Nephron progenitor cell (in vitro differentiated cells): ENCODE results near the gene WWOX.

ENCODE experiments used
- DNase-seq: peaks from one replicate; pipeline ENCODE4 v3.0.0; 2021
- H3K27ac Mint-ChIP-seq: 2 replicates; pipeline ENCODE4 v1.8.0; 2021; ENCODE audit warnings: mild to moderate bottlenecking, moderate library complexity, mixed read lengths
- H3K27me3 Mint-ChIP-seq: 2 replicates; pipeline ENCODE4 v1.8.0; 2021; ENCODE audit warnings: mild to moderate bottlenecking, low read depth, mixed read lengths; ENCODE audit not compliant: poor library complexity
- H3K36me3 Mint-ChIP-seq: 2 replicates; pipeline ENCODE4 v1.8.0; 2021; ENCODE audit warnings: low read depth, mixed read lengths
- H3K4me1 Mint-ChIP-seq: 2 replicates; pipeline ENCODE4 v1.8.0; 2021; ENCODE audit warnings: mixed read lengths
- H3K4me3 Mint-ChIP-seq: 2 replicates; pipeline ENCODE4 v1.8.0; 2021; ENCODE audit warnings: mild to moderate bottlenecking, moderate library complexity, mixed read lengths
- H3K9me3 Mint-ChIP-seq: 2 replicates; pipeline ENCODE4 v1.8.0; 2021; ENCODE audit warnings: mild to moderate bottlenecking, moderate library complexity, mixed read lengths
- TF ChIP-seq, protein P1 (sequence below): fragments of 200-600 bp; sonication (generic); IDR thresholded peaks from 2 replicates; pipeline ENCODE4 v1.5.0; 2021; ENCODE audit warnings: antibody characterized with exemption

Gene WWOX

DNA sequence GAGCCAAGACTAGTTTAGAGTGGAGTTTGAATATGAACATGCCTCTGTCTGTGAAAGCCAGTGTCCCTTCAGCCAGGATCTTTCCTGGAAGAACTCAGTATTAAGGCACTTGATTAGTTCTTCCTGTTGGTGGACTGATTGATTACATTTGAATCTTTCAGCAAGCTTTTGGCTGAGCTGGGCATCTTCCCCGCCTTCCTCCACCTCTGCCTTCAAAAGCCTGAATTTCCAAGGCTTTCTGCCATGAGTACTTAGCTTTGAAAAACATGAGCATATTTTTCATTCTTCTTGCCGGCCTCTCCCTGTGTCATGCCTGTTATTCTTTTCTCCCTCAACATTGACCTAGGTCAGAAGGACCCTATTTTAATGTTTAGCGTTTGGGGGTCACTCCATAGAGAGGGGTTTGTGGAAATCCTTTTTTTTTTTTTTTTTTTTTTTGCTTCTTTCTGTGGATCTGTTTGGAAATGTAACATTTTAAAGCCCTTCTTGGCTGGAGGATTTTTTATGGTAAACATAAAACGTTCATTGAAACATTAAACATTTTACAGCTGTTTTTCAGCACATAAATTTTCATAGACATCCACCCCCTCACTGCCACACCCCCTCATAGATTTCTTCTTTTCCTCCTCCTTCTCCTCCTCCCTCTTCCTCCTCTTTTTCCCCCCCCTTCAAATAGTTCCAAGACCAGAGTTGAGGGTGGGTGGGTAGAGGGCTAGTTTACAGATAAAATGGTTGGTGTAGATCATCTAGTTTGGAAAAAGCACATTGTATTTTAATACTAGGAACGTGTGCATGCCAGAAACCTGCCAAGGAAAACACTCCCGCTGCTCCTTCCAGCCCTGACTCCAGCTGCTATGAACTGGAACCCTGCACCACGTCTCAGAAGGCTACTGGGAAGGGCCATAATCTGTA lies 645.9 kb downstream of the WWOX start:
- Mint-ChIP-seq H3K4me3 (peak overlapping the region; percentile 14), H3K27ac (peak overlapping the region; percentile 92), H3K27me3 (no peaks in the 10 kb centered on the region), H3K4me1 (peaks cover 84% of the 10 kb centered on the region), H3K9me3 (peaks cover 3% of the 10 kb centered on the region), H3K36me3 (no peaks in the 10 kb centered on the region)
- TF ChIP-seq, protein P1, sequence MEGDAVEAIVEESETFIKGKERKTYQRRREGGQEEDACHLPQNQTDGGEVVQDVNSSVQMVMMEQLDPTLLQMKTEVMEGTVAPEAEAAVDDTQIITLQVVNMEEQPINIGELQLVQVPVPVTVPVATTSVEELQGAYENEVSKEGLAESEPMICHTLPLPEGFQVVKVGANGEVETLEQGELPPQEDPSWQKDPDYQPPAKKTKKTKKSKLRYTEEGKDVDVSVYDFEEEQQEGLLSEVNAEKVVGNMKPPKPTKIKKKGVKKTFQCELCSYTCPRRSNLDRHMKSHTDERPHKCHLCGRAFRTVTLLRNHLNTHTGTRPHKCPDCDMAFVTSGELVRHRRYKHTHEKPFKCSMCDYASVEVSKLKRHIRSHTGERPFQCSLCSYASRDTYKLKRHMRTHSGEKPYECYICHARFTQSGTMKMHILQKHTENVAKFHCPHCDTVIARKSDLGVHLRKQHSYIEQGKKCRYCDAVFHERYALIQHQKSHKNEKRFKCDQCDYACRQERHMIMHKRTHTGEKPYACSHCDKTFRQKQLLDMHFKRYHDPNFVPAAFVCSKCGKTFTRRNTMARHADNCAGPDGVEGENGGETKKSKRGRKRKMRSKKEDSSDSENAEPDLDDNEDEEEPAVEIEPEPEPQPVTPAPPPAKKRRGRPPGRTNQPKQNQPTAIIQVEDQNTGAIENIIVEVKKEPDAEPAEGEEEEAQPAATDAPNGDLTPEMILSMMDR, result no peak
- DNase-seq, result no peak

DNA sequence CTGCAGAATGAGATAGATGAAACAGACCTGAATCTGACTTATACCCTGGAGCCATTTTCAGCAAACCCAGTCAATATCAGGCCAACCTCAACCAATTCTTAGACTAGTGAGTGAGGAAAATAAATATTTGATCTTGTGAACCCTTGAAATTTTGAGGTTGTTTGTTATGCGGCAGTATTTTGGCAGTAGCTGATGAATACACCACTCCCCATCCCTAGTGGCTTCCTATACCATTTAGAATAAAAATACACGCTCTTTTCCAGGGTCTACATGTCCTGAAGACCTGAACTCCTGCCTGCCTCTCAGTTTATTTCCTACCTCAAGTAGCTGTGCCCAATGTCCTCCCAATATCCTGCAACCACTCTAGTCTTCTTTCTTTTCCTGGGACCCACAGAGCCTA lies 647.3 kb downstream of the WWOX start:
- Mint-ChIP-seq H3K4me3 (no peak overlapping the region), H3K4me1 (peaks cover 78% of the 10 kb centered on the region), H3K27me3 (no peaks in the 10 kb centered on the region), H3K27ac (no peak overlapping the region), H3K36me3 (no peaks in the 10 kb centered on the region), H3K9me3 (peaks cover 3% of the 10 kb centered on the region)
- no peak for DNase-seq
- TF ChIP-seq, protein P1, result no peak

DNA sequence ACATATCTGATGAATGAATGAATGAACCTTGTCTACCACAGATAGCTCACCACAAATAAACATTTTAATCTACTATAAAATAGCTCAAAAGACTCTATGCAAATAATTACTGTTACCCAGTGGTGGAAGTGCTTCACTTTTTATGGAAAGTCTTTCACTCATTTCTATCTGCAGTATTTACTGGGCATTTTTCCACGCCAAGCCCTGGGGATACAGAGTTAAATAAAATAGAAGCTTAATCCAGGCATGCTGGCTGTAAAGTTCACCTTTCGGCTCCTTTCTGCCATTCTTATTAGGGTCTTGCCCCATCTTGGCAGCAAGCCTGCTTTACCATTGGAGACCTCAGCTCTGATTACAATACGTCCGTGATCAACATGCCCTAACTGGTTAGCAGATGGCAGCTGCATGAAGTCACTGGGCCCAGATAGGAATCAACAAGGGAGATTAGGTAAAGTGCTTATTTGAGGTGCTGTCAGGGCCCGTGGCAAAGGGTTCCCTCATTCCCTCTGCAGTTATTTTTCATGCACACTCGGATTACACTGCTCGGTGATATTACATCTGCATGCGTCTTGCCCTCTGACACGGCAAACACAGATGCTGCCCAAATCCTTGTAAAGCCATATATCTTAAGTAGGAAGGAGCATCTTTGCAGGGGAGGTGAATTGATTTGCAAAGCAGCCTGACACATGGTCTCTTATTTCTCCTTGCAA lies 648.9 kb downstream of the WWOX start:
- H3K36me3 Mint-ChIP-seq, result no peaks in the 10 kb centered on the region
- H3K27ac Mint-ChIP-seq, result peak overlapping the region; percentile 29
- no peak for DNase-seq
- H3K4me3 Mint-ChIP-seq, result no peak overlapping the region
- H3K4me1 Mint-ChIP-seq, result peaks cover 61% of the 10 kb centered on the region
- H3K9me3 Mint-ChIP-seq, result peaks cover 3% of the 10 kb centered on the region
- no peaks in the 10 kb centered on the region for H3K27me3 Mint-ChIP-seq
- TF ChIP-seq, protein P1, result no peak

DNA sequence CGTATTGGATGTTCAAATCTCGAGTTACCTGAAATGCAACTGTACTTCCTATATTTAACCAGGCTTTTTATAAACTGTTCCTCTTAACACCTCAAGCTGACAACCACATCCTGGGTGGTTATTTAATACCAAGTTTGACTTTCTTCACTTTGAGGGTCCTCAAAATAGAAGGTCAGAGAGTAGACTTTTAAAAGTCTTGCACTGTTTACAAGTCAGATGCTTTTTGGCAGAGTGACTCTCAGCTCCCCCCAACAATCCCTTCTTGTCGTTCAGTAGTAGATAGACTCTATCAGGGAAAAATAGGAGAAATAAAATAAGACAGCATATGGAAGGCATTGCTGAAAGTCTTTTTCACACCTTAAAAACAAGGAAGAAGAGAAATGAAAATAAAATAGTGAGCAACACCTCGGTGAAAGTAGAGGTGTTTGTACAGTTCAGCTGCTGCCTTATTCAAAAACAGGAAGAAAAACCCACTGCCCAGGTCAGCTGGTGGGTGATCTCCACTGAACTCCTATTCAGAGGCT lies 650.4 kb downstream of the WWOX start:
- Mint-ChIP-seq H3K27me3 (no peaks in the 10 kb centered on the region), H3K27ac (no peak overlapping the region), H3K4me3 (no peak overlapping the region), H3K36me3 (no peaks in the 10 kb centered on the region), H3K9me3 (peaks cover 3% of the 10 kb centered on the region), H3K4me1 (peaks cover 47% of the 10 kb centered on the region)
- TF ChIP-seq, protein P1, result no peak
- no peak for DNase-seq

DNA sequence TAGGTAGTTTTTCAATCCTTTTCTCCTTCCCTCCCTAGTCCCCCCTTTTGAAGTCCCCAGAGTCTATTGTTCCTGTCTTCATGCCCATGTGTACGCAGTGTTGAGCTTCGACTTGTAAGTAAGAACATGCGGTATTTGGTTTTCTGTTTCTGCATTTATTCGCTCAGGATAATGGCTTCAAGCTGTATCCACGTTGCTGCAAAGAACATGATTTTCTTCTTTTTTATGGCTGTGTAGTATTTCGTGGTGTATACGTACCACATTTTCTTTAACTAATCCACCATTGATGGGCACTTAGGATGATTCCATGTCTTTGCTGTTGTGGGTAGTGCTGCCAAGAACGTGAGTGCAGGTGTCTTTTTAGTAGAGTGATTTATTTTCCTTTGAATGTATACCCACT lies 651.2 kb downstream of the WWOX start:
- Mint-ChIP-seq H3K4me3 (no peak overlapping the region), H3K36me3 (no peaks in the 10 kb centered on the region), H3K4me1 (peaks cover 39% of the 10 kb centered on the region), H3K9me3 (peaks cover 3% of the 10 kb centered on the region), H3K27me3 (no peaks in the 10 kb centered on the region), H3K27ac (no peak overlapping the region)
- DNase-seq, result no peak
- TF ChIP-seq, protein P1, result no peak
